Measurements from ENCODE around the gene UCK2. TPM values are rescaled to one million over a fixed set of nuclear protein-coding genes. Genes with fewer than 3 reads are reported as not detected.

The UCK2 gene
- total and polyA plus RNA-seq, 9 of the 15 experiments (the other 6 are each of a cell fraction or from before 2014, with no cell fraction given), result 71.6 to 145 (median 95.8) TPM

DNA sequence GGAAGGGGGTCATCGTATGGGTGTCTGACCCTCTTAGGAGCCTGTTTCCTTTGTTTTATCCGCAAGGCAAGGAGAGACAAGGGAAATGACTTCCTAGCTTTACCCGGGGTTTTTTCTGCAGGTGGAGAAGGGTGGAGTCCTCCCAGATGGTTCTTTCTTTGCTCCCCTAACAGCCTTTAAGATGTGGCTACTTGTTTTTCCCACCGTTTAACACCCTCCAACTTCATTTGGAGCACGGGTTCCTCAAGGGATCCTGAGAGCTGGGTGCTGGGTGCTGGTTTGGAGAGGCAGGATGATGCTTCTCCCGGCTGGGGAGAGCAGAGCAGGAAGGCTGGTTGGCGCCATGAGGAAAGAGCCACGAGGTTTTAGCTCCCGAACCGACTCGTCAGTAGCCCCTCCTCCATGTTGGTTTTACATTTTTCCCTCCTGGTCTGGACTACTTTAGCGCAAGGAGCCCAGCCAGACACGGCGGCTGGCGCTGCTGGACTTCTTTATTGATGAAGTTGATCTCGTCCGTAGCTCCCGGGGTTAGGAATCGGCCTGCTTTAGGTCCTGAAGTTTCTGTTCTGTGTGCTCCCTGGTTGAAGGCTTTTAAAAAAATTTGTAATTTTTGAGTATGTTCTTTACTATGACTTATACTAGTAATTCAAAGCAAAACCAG lies 1.4 kb downstream of the UCK2 start (continued):
- TF ChIP-seq, protein P1, sequence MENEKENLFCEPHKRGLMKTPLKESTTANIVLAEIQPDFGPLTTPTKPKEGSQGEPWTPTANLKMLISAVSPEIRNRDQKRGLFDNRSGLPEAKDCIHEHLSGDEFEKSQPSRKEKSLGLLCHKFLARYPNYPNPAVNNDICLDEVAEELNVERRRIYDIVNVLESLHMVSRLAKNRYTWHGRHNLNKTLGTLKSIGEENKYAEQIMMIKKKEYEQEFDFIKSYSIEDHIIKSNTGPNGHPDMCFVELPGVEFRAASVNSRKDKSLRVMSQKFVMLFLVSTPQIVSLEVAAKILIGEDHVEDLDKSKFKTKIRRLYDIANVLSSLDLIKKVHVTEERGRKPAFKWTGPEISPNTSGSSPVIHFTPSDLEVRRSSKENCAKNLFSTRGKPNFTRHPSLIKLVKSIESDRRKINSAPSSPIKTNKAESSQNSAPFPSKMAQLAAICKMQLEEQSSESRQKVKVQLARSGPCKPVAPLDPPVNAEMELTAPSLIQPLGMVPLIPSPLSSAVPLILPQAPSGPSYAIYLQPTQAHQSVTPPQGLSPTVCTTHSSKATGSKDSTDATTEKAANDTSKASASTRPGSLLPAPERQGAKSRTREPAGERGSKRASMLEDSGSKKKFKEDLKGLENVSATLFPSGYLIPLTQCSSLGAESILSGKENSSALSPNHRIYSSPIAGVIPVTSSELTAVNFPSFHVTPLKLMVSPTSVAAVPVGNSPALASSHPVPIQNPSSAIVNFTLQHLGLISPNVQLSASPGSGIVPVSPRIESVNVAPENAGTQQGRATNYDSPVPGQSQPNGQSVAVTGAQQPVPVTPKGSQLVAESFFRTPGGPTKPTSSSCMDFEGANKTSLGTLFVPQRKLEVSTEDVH (IDR thresholded peaks at IDR 0.05; ENCODE audit: low read depth, partially characterized antibody), result no peak
- TF ChIP-seq ZNF324 (CRISPR knock-in tag; IDR thresholded peaks at IDR 0.05) (no peak), ZNF449 (CRISPR knock-in tag; IDR thresholded peaks at IDR 0.05) (no peak), ZNF76 (CRISPR knock-in tag; IDR thresholded peaks at IDR 0.05; ENCODE audit: borderline replicate concordance) (0 out of 2 replicates have a peak, but pooled peaks have one; percentile 21), PTBP1 (IDR thresholded peaks at IDR 0.05; ENCODE audit: low read depth, low read length) (no peak), POLR2B (IDR thresholded peaks at IDR 0.05; ENCODE audit: low read depth, partially characterized antibody) (peak; percentile 48), ZNF408 (CRISPR knock-in tag; IDR thresholded peaks at IDR 0.05; ENCODE audit: low read depth) (no peak), BRCA1 (IDR thresholded peaks at IDR 0.05) (no peak), BRCA1 (CRISPR knock-in tag; IDR thresholded peaks at IDR 0.05) (no peak), ZBTB1 (CRISPR knock-in tag; IDR thresholded peaks at IDR 0.05; ENCODE audit: borderline replicate concordance, low read depth) (no peak), ZEB2 (IDR thresholded peaks at IDR 0.05) (no peak), ZFX (CRISPR knock-in tag; IDR thresholded peaks at IDR 0.05) (no peak; the same call in 1 of the 2 replicates), HOXB6 (CRISPR knock-in tag; IDR thresholded peaks at IDR 0.05; ENCODE audit: borderline replicate concordance) (no peak), RNF2 (IDR thresholded peaks at IDR 0.05) (peak; percentile 38; the same call in 1 of the 2 replicates), TEAD1 (CRISPR knock-in tag; IDR thresholded peaks at IDR 0.05) (peak in 1 of 2 experiments; percentile 33; a peak in 1 of 4 replicates), ZBTB7A (IDR thresholded peaks at IDR 0.05; ENCODE audit: borderline replicate concordance, control insufficient read depth, low read depth, low read length) (peak; percentile 41; the same call in 1 of the 2 replicates), TRIM24 (IDR thresholded peaks at IDR 0.05) (no peak), SOX6 (IDR thresholded peaks at IDR 0.05) (no peak; the same call in 1 of the 2 replicates), DMBX1 (CRISPR knock-in tag; IDR thresholded peaks at IDR 0.05; ENCODE audit: borderline replicate concordance) (peak; percentile 75; the same call in 1 of the 2 replicates)
- TF ChIP-seq, protein P2, sequence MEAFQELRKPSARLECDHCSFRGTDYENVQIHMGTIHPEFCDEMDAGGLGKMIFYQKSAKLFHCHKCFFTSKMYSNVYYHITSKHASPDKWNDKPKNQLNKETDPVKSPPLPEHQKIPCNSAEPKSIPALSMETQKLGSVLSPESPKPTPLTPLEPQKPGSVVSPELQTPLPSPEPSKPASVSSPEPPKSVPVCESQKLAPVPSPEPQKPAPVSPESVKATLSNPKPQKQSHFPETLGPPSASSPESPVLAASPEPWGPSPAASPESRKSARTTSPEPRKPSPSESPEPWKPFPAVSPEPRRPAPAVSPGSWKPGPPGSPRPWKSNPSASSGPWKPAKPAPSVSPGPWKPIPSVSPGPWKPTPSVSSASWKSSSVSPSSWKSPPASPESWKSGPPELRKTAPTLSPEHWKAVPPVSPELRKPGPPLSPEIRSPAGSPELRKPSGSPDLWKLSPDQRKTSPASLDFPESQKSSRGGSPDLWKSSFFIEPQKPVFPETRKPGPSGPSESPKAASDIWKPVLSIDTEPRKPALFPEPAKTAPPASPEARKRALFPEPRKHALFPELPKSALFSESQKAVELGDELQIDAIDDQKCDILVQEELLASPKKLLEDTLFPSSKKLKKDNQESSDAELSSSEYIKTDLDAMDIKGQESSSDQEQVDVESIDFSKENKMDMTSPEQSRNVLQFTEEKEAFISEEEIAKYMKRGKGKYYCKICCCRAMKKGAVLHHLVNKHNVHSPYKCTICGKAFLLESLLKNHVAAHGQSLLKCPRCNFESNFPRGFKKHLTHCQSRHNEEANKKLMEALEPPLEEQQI (IDR thresholded peaks at IDR 0.05), result no peak

Measured in K562 (cell line).